ENCODE measurements around the gene TSPAN32.

TSPAN32 gene

DNA sequence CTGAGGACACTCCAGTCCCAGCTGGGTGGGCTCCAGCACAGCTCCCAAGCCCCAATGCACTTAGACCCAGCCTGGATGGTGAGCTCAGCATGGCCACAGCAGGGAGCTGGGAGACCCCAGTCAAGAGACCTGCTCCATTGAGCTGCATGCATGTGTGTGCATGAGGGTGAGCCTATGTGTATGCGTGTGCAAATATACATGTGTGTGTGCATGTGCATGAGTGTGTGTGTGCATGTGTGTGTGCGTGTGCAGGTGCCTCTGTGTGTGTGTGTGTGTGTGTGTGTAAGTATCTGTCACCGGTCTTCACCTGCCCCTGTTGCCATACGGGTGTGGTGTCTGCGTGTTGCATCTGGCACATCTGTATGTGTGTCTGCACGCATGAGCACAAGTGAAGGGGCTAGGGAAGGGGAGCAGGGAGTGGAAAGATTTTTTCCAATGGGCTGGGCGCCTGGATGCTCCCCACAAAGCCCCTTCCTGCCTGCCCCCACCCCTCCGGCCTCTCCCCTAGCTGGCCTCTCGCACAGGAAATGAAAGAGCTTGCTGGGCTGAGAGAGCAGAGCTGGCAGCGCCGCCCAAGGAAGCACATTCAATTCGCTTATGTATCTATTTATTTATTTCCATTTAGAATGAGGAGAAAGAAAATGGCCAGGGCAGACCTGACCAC lies 4.1 kb downstream of the TSPAN32 start:
- Histone ChIP-seq H4K20me1 (ENCODE audit: insufficient read depth, low read length) (no peaks in the 10 kb centered on the region), H3K4me1 (ENCODE audit: low read length) (no peaks in the 10 kb centered on the region), H2AFZ (ENCODE audit: low read depth, low read length) (0 out of 2 replicates have a peak overlapping the region, but pooled peaks have one; percentile 57), H3K4me2 (ENCODE audit: low read length) (no peak overlapping the region), H3K9me3 (ENCODE audit: insufficient read depth, low read length) (no peaks in the 10 kb centered on the region), H3K4me3 (ENCODE audit: low read length) (no peak overlapping the region), H3K79me2 (ENCODE audit: low read length) (no peaks in the 10 kb centered on the region), H3K36me3 (replicated peaks; ENCODE audit: low read depth, low read length) (no peaks in the 10 kb centered on the region), H3K27ac (ENCODE audit: low read length) (no peak overlapping the region), H3K27me3 (ENCODE audit: low read depth, low read length) (no peaks in the 10 kb centered on the region), H3K9ac (ENCODE audit: low read length) (no peak overlapping the region)
- no peak for TF ChIP-seq EZH2phosphoT487 (IDR thresholded peaks at IDR 0.05; ENCODE audit: low read depth)
- TF ChIP-seq, protein P1, sequence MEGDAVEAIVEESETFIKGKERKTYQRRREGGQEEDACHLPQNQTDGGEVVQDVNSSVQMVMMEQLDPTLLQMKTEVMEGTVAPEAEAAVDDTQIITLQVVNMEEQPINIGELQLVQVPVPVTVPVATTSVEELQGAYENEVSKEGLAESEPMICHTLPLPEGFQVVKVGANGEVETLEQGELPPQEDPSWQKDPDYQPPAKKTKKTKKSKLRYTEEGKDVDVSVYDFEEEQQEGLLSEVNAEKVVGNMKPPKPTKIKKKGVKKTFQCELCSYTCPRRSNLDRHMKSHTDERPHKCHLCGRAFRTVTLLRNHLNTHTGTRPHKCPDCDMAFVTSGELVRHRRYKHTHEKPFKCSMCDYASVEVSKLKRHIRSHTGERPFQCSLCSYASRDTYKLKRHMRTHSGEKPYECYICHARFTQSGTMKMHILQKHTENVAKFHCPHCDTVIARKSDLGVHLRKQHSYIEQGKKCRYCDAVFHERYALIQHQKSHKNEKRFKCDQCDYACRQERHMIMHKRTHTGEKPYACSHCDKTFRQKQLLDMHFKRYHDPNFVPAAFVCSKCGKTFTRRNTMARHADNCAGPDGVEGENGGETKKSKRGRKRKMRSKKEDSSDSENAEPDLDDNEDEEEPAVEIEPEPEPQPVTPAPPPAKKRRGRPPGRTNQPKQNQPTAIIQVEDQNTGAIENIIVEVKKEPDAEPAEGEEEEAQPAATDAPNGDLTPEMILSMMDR (IDR thresholded peaks at IDR 0.05; ENCODE audit: low read depth, low read length): no peak

DNA sequence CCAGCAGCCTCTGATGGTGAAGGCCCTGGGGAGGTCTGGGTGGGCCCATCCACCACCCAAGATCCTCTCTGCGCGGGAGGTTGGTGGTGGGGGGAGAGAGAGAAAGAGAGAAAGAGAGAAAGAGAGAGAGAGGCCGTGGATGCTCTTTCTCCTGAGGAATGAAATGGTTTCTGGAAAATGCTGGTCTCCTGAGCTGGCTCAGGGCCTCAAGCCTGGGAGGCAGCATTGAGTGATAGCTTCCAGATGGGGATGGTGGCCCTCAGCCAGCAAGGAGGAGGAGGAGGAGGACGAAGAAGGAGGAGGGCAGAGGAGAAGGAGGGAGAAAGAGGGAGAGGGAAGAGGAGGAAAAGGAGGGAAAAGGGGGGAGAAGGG lies 4.6 kb downstream of the TSPAN32 start:
- H3K27me3 ChIP-seq (ENCODE audit: low read depth, low read length): no peaks in the 10 kb centered on the region
- H2AFZ ChIP-seq (ENCODE audit: low read depth, low read length): no peak overlapping the region

DNA sequence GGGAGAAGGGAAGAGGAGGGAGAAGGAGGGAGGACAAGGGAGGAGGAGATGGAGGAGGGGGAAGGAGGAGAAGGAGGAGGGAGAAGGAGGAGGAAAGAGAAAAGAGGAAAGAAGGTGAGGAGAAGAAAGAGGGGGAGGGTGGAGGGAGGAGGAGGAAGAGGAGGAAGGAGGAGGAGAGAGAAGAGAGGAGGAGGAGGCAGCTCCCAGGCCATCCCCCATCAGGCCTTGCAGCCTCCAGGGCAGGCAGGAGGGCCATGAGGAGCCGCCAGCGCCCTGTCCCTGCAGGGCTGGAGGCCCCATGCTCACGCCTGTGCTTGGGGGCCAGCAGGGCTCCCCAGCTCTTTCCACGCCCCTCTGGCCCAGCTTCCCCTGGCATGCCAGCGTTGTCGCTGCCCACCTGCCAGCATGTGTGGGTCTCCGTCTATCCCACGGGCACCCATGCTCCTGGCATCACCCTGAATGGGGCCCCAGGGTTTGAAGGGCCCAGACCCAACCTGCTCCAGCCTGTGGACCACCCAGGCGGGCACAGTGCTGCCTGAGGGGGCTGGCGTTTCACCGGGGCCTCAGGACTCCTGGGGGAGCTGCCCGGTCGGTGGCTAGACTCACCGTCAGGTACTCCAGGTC lies 5.2 kb downstream of the TSPAN32 start:
- Histone ChIP-seq H3K9me3 (ENCODE audit: insufficient read depth, low read length) (no peaks in the 10 kb centered on the region), H3K36me3 (replicated peaks; ENCODE audit: low read depth, low read length) (no peaks in the 10 kb centered on the region), H3K9ac (ENCODE audit: low read length) (no peak overlapping the region), H3K4me3 (ENCODE audit: low read length) (no peak overlapping the region), H3K27me3 (ENCODE audit: low read depth, low read length) (no peaks in the 10 kb centered on the region), H2AFZ (ENCODE audit: low read depth, low read length) (no peak overlapping the region), H3K4me1 (ENCODE audit: low read length) (no peaks in the 10 kb centered on the region), H3K79me2 (ENCODE audit: low read length) (no peaks in the 10 kb centered on the region), H3K4me2 (ENCODE audit: low read length) (no peak overlapping the region), H4K20me1 (ENCODE audit: insufficient read depth, low read length) (no peaks in the 10 kb centered on the region), H3K27ac (ENCODE audit: low read length) (no peak overlapping the region)
- TF ChIP-seq EZH2phosphoT487 (IDR thresholded peaks at IDR 0.05; ENCODE audit: low read depth): no peak
- TF ChIP-seq, protein P1 (IDR thresholded peaks at IDR 0.05; ENCODE audit: low read depth, low read length): no peak

More for the DNA sequence above, 4.6 kb downstream of the TSPAN32 start:
- H3K4me1 ChIP-seq (ENCODE audit: low read length): no peaks in the 10 kb centered on the region
- no peak overlapping the region for H3K4me3 ChIP-seq (ENCODE audit: low read length)
- no peak overlapping the region for H3K27ac ChIP-seq (ENCODE audit: low read length)
- no peak overlapping the region for H3K9ac ChIP-seq (ENCODE audit: low read length)
- no peaks in the 10 kb centered on the region for H3K9me3 ChIP-seq (ENCODE audit: insufficient read depth, low read length)
- H3K4me2 ChIP-seq (ENCODE audit: low read length): no peak overlapping the region
- H4K20me1 ChIP-seq (ENCODE audit: insufficient read depth, low read length): no peaks in the 10 kb centered on the region
- no peaks in the 10 kb centered on the region for H3K36me3 ChIP-seq (replicated peaks; ENCODE audit: low read depth, low read length)
- H3K79me2 ChIP-seq (ENCODE audit: low read length): no peaks in the 10 kb centered on the region
- TF ChIP-seq, protein P1 (IDR thresholded peaks at IDR 0.05; ENCODE audit: low read depth, low read length): no peak
- no peak for TF ChIP-seq EZH2phosphoT487 (IDR thresholded peaks at IDR 0.05; ENCODE audit: low read depth)

DNA sequence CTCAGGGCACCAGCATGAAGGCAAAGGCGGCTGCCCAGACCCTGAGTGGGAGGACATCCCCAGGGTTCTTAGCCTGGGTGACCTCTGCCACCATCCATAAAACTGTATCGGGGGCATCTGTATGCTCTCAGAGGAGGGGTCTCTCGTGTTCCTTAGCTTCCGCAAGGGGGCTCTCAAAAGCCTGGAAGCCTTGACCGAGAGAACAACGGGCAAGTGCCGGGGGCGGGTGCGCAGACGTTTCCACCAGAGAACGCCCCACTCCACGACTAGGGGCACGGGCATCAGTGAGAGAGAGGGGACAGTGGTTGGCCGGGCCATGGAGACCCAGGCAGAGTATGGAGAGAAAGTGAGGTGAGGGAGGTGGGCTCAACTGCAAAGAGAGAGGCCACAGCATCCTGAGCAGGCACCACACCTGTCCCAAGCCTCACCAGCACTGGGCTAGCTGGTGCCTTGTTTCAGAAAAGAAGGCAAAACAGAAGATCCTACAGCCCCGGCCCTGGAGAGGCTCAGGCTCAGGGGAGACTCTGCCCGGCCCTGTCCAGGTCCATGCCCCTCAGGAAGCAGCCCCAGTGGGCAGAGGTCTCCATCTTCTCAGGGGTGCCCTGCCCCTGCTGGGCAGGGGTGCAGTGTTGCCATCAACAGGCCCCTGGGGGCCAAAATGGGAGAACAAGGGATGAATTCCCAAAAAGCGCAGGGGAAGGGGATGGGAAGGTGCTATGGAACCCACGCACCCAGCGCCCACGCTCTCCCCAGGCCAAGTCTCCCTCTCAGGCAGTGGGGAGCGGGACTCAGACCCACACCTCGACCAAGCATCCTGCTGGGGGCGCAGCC lies 5.9 kb downstream of the TSPAN32 start:
- H3K9me3 ChIP-seq (ENCODE audit: insufficient read depth, low read length): no peaks in the 10 kb centered on the region
- no peaks in the 10 kb centered on the region for H3K79me2 ChIP-seq (ENCODE audit: low read length)
- no peak for TF ChIP-seq EZH2phosphoT487 (IDR thresholded peaks at IDR 0.05; ENCODE audit: low read depth)
- TF ChIP-seq, protein P1 (IDR thresholded peaks at IDR 0.05; ENCODE audit: low read depth, low read length): no peak
- no peaks in the 10 kb centered on the region for H3K4me1 ChIP-seq (ENCODE audit: low read length)
- no peak overlapping the region for H2AFZ ChIP-seq (ENCODE audit: low read depth, low read length)
- no peak overlapping the region for H3K27ac ChIP-seq (ENCODE audit: low read length)
- H3K9ac ChIP-seq (ENCODE audit: low read length): no peak overlapping the region
- H4K20me1 ChIP-seq (ENCODE audit: insufficient read depth, low read length): no peaks in the 10 kb centered on the region
- no peaks in the 10 kb centered on the region for H3K36me3 ChIP-seq (replicated peaks; ENCODE audit: low read depth, low read length)
- no peak overlapping the region for H3K4me3 ChIP-seq (ENCODE audit: low read length)
- H3K27me3 ChIP-seq (ENCODE audit: low read depth, low read length): no peaks in the 10 kb centered on the region
- no peak overlapping the region for H3K4me2 ChIP-seq (ENCODE audit: low read length)

All from OCI-LY3 (cell line).